Stimulated activated CD4-positive, alpha-beta T cell treated with anti-CD3 and anti-CD28 coated beads, TNF-alpha, amount 100 ng/mL, for 1 hour (primary cell): ENCODE results near the gene WDR35.

ENCODE experiments used
- DNase-seq, 3 donors: peaks; one replicate each; pipeline ENCODE4 v3.0.0-alpha.2; 2020; ENCODE audit warnings: low read depth in 3 of 3, low spot score in 1 of 3

The WDR35 gene

DNA sequence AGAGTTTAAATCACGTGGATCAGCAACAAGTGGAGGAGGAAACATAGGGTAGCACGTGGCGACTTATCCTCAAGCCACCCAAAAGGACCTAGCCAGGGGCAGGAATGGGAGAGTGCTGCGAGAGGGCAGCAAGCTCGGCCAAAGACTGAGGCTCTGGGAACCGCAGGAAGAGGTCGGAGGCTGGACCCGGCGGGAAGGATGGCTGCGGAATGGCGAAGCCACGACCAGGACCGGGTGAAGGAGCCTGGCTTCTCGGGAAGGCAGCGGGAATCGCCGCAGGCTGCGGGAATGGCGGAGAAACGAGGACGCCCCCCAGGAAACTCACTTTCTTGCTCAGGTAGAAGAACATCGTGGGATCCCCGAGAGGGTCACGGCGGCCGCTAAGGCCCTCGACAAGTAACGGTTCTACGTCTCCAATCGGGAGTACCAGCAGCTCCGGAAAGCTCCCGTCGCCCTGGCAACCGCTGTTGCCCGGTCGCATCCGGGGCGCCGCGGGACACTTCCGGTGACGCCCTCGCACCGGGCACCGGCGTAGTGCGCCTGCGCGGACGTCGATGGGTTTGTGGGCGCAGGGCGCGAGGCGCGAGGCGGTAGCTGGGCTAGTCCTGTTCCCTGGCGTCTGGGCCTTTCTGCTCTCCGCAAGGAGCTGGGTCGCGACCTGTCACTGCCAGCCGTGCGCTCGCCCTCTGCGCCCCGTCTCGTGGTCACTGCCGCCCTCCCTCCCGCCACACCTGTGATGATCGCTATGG is at the start of gene WDR35:
TSS of gene WDR35 (minus strand) at position 439 of the 749 bp plus-strand sequence. CDS start at position 349, 90 bp downstream.
- peak; percentile 70 to 92 (median 82) for DNase-seq

DNA sequence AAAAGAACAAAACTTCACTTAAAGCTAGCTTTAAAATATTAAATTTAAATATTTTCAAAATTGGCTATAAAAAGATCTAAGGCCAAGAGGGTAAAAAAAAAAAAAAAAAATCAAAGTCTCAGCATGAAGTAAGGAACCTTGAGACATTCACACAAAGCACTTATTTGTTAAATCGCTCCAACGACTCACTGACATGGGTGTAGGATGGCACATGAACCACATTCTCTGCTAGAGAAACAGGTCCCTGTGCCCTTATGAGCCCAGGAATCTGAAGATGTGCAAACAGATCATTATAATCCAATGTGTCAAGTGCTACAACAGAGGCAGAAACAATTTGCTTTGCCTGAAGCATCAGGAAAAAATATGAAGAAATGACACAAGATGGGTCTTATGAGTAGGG is 47.8 kb upstream of the WDR35 start:
- DNase-seq: no peak

DNA sequence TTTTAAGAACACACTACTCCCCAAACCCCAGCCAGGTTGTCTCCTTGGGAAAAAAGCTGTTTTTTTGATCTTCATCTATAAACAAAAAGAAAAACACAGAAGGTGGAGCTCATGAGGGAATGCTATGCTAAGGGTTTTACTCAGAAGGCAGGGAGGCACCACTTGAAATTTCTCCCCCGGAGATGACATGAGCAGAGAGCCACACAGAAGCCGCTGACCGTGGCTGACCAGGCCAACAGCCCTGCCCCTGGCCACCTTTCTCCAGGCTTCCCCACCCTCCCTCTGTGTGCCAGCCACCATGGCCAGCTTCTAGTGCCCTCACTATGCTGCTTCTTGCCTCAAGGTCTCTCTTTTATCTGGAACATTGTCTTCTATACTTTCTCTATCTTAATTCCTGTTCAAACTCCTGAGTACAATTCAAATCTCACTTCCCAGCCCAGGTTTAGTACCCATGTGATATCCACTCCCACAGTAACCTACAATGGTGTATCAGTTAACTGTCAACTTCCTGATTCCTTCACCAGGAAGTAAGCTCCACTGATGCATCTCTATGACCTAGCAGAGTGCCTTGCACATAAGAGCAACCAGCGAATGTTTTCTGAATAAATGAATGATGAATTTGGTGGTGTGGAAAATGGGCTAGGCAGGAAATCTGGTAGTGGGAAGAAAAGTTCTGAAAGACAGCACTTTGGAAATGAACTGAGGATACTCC is 46.2 kb upstream of the WDR35 start:
- no peak for DNase-seq

DNA sequence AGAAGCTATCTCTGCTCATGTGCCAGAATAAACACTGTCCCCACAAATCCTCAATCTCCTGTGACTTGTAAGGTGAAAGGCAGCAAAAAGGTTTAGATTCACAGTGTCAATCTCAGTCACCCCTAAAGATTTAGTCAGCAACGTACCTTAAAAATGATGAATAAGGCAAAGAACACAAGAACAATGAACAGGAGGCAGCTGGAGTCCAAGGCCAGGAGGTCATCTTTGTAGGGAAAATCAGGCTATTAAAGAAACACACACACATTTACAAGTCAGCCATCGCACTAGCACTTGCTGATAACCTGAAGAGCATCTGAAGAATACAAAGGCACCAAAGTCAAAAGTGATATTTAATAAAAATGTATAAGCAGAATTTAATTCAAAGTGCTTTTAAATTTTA is 44.9 kb upstream of the WDR35 start:
- no peak for DNase-seq

DNA sequence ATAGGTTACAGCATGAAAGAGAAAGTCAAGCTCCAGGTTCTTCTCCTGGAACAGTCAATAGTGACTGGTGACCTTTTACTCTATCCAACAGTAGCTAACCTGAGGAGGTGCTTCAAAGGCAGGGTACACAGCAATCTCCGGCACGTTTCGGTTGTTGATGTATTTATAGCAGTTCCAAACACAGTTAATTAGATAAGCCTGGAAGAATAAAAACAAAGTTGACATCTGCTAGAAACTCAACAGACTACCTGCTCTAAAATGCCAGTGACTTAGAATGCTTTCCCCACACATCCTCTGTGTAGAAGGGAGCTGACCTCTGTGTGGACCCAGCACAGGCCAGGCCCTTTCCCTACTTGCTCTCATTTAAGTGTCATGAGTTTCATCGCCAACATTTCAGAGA is 44.3 kb upstream of the WDR35 start:
- DNase-seq: no peak

DNA sequence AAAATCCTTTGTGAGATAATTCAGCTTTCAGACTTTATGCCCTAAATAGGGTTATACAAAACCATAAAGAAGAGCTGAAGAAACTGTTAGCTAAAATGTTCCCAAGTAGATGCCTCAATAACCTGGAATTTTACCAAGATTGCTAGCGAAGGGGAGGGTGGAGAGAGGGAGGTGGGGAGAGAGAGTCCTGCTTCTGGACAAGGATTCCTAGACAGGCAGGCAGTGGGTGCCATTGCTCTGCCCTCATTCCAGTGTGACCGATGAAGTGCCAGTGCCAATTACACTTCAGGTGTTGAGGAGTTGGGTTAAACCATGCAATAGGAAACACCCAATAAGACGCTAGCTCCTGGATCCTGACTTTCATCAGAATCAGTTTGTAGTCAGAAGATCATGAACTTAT is 43.4 kb upstream of the WDR35 start:
- DNase-seq: no peak

DNA sequence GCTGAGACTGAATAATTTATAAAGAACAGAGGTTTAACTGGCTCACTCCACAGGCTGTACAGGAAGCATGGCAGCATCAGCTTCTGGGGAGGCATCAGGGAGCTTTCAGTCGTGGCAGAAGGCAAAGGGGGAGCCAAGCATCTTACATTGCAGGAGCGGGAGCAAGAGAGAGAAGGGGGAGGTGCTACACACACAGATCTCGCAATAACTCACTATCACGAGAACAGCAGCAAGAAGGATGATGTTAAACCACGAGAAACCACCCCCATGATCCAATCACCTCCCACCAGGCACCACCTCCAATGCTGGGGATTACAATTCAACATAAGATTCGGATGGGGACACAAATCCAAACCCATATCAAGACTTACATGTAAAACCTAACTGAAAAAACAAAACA is 40.3 kb upstream of the WDR35 start:
- DNase-seq: no peak

DNA sequence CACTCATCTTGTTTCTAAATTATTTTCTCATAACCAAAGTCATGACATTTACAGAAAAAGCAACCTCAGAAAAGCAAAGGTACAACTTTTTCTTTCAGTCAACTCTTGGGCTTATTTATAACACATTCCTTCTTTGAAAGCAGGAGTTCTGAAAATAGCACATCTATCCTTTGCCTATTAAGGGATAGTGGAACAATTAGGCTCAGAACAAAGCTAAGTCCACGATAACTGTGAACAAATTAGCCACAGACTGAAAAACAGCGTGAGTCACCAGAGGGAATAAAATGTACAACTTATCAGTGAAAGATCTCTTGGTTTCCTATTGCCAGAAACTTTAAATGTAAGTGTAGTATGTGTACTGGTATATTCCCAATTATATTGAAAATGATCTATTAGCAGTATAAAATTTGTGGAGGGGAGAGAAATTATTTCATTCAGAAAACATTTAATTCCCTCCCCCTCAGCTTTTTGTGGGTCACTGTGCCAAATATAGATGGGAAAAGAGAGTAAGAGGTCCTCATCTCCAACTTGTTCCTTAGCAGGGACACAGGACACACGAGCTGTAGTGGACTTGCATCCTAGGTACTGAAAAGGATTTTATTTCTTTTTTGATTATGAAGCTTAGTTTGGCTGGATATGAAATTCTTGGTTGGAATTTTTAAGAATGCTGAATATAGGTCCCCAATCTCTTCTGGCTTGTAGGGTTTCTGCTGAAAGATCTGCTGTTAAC is 38.0 kb upstream of the WDR35 start:
- DNase-seq: no peak

DNA sequence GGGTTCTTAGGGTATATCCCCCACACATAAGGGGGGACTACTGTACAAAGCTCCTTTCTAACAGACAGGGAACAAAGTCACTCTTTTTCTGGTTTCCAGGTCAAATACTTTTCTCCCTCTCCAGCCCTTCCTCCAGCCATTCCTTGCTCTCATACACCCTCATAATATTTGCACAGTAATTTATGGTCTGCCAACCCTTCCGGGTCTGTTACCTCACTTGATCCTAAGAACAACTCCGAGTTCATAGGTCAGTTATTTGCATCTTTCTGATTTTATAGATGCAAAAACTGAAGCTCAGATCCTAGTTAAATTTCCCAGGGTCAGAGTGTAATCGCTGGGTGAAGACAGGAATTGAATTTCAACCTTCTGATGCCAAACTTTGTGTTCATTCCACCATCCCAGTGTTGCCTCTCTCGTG is 37.4 kb upstream of the WDR35 start:
- no peak for DNase-seq

DNA sequence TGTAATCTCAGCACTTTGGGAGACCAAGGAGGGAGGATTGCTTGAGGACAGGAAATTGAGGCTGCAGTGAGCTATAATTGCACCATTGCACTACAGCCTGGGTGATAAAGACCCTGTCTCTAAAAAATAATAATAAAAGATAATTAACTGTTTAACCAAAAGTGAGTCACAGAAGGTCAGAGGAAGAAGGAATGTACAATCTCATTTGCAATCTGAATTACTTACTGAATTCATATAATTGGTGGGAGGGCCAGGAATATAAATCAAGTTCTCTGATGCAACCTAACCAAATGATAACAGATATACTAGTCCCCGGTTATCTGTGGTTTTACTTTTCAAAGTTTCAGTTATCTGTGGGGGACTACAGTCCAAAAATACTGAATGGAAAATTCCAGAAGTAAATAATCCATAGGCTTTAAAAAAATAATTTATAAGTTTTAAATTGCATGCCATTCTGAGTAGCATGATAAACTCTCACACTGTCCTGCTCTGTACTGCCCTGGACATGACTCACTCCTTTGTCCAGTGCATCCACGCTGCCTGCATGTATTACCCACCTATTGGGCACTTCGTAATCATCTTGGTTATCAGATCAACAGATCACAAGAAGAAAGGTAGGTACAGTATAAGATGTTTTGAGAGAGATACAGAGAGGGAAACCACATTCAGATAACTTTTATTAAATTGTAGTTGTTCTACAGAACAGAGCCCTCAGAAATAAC is 35.3 kb upstream of the WDR35 start:
- DNase-seq: no peak

DNA sequence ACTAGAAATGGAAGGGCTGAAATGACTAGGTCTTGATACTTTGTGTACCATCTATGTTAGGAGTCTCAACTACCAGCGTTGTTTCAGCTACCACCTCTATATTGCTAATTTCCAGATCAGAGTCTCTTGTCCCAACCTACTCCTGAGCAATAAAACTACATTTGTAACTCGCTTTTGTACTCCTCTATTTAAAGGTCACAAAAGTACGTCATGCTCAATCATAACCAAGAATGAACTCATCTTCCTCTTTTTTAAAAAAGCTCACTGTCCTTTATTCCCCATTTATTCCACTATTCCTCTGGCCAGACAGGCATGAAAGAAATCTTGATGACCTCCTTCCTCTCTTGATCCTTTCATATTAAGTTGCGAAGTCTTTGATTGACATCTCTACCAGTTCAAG is 33.8 kb upstream of the WDR35 start:
- DNase-seq: no peak

DNA sequence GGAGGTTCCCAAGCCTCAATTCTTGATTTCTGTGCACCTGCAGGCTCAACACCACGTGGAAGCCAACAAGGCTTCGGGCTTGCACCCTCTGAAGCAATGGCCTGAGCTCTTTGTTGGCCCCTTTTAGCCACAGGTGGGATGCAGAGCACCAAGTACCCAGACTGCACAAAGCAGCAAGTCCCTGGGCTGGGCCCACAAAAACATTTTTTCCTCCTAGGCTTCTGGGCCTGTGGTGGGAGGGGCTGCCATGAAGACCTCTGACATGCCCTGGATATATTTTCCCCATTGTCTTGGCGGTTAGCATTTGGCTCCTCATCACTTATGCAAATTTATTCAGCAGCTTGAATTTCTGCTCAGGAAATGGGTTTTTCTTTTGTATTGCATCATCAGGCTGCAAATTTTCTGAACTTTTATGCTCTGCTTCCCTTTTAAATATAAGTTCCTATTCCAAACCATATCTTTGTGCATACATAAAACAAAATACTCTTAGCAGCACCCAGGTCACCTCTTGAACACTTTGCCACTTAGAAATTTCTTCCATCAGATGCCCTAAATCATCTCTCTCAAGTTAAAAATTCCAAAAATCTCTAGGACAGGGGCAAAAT is 31.6 kb upstream of the WDR35 start:
- DNase-seq: no peak

DNA sequence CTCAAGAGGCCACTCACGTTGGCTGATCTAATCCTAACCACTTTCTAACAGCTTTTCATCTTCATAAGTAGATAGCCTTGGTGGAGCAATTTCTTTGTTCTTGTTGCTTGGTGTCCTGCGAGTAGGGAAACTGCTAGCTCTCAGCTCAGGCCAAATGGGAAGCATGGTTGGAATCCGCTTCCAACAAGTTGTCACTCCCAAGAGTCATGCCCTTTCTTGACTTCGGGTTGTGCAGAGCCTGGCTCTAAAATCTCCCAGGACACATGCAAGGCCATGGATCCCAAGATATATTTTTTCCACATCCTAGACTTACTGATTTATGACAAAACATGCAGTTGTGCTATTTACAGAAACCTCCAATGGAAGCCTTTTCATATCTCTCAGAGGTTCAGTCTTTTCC is 29.8 kb upstream of the WDR35 start:
- DNase-seq: no peak

DNA sequence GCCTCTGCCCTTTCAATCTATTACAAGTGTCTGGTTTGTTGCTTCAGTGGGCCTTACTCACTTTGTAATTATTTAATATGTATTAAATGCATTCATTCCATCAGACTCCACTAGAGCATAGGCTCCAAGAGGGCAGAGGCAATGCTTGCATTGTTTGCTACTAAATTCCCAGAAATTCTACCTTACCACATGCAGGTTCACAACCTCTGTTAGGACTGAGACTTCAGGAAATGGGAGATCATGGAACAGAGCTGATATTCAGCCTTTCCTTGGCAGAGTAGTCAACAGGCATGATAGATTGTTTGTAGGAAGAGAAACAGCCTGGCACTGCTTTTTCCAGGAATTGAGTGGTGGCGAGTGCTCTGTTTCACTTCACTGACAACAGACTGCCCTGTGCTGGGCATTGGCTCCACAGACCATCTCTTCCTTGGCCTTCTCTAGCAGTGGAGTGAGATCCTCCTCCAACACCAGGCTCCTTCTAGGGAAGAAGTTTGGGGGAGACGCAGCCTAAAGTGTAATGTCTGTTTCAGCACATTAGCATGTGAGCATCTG is 28.8 kb upstream of the WDR35 start:
- no peak for DNase-seq

DNA sequence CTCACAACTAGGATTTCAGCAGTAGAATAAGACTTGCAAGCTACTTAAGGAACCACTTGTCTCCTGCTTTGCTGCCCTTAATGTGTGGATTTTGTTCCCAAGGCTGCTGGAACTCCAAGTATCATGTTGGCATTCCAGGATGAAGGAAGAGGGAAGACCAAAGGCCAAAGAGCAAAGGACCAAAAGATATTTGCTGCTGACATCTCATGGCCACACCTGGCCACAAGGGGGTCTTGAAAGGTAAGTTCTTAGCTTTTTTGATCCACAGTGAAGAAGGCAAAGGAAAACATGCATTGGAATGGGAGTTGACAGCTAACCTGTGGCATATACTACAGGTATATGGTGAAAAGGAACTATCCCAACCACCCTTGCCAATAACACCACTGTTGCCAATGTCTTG is 26.4 kb upstream of the WDR35 start:
- no peak for DNase-seq

DNA sequence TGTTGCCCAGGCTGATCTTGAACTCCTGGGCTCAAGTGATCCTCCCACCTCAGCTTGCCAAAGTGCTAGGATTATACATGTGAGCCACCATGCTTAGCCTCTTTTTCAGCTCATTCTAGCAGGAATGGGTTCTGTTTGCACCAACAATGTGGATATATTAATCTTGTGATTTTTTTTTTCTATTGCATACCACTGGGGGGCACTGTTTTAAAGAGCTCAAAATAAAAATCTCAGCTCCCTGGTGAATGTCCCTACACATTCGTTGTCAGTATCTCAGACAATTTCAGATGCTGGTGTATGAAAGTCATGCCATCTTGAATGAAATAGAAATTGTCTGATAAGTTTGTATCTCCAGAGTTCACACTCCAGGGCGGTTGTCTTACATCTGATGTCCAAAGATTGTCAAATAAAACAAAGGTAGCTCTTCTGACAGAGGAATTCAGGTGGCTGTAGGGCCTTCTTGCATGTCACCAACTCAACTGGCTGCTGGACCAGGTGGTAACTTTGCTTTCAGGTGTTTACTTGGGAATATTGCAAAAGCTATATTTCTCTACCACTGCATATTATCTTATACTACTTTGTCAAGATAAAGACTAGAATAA is 25.7 kb upstream of the WDR35 start:
- no peak for DNase-seq

DNA sequence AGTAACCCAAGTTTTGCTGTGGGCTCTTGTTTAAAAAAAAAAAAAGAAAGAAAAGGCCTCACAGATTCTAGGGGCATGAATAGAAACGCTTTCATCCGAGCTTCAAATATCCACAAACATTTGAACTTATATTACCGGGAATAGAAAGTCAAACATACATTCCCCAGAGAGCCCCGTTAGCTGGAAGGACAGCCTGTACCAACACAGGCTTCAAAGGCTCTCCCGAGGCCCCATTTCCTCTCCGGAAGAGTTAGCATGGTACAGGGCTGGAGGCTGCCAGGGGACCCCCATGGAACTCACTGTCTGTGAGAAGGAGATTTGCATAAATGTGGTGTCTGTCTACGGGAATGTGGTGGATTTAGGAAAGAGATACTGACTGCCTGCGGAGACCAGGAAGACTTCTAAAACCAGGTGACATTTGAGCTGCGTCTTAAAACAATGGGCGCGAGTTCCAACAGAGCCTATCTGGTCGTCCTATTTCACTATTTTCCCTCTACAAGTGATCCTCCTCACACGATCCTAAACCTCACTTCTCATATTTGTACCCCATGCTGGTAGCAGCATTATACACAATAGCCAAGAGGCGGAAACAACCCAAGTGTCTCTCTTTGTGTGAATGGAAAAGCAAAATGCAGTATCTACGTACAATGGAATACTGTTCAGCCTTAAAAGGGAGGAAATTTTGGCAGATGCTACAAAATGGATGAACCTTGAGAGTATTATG is 23.4 kb upstream of the WDR35 start:
- DNase-seq: no peak

DNA sequence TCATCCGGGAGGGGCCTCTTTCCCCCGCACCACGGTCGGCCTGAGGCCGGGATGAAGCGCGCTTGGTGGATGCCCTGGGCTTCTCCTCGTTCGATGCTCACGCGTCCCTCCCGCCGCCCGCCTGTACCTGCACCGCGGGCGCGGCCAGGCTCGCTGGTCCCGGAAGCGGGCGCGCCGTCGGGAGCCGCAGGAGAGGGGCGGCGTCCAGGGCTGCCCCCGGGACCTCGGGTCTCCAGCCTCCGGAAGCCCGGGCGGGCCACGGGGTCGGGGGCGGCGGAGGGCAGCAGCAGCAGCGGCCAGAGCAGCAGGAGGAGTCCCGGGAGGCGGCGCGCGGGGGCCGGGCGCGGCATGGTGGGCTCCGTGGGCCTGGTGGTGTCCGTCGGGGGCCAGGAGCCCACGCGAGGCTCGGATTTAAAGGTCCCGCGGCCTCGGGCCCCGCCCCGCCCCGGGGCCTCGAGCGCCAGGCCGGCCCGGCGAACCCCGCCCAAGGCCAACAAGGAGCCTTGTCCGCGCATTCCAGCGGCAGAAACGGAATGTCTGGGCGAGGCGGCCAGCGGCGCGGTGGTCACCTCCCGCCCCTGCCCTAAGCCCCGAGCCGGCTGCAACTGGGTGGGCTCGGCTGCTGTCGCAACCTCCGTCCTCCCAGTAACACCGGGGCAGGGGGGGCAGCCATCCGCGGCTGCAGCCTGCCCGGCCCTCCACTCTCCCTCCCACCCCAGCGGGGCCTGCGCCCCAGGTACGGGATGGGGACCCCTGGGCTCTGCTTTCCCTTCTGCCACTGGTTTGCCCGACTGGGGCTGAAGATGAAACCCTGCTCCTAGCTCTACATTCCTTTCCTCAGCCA is 22.6 kb upstream of the WDR35 start, which contains the start of gene MATN3:
TSS of gene MATN3 (minus strand) at position 387 of the 844 bp plus-strand sequence. CDS start at position 350, 37 bp downstream.
- DNase-seq: no peak

DNA sequence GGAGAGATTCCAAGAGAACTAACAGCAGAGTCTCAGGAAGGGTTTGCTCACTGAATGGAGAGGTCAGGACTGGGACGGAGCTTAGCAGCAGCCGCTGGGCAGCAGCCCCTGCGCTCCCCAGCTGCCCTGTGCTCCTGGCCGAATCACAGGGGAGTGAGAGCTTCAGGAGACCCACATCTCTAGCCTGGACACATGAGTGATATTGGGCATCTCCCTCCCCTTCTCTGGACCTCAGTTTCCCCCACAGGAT is 22.1 kb upstream of the WDR35 start:
- DNase-seq: no peak
